GM12873 (cell line): ENCODE data around the gene TMTC2.

Source experiments
- TF ChIP-seq, protein P1 (sequence below): IDR thresholded peaks from 2 replicates; pipeline ENCODE4 v1.5.1; 2012; ENCODE audit warnings: low read depth, mild to moderate bottlenecking, moderate library complexity, low read length, control low read depth; ENCODE audit not compliant: insufficient read depth; ENCODE audit errors: missing control alignments

The TMTC2 gene

DNA sequence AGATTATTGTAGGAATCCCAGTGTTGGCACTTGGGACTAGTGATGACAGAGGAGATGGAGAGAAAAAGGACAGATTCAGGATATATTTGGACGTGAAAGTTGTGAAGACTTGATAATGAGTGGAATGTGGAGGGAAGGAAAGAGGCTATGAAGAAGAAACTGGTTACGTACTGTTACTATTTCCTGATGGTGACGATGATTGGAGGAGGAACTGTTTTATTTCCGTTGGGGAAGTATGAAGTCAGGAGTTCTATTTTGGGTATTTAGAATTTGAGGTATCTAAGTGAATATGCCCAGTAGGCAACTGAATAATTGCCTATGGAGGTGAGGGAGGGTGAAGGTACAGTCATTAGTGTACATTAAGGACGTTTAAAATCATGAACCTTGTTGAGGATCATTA is 207.2 kb downstream of the TMTC2 start:
- TF ChIP-seq, protein P1, sequence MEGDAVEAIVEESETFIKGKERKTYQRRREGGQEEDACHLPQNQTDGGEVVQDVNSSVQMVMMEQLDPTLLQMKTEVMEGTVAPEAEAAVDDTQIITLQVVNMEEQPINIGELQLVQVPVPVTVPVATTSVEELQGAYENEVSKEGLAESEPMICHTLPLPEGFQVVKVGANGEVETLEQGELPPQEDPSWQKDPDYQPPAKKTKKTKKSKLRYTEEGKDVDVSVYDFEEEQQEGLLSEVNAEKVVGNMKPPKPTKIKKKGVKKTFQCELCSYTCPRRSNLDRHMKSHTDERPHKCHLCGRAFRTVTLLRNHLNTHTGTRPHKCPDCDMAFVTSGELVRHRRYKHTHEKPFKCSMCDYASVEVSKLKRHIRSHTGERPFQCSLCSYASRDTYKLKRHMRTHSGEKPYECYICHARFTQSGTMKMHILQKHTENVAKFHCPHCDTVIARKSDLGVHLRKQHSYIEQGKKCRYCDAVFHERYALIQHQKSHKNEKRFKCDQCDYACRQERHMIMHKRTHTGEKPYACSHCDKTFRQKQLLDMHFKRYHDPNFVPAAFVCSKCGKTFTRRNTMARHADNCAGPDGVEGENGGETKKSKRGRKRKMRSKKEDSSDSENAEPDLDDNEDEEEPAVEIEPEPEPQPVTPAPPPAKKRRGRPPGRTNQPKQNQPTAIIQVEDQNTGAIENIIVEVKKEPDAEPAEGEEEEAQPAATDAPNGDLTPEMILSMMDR: no peak

DNA sequence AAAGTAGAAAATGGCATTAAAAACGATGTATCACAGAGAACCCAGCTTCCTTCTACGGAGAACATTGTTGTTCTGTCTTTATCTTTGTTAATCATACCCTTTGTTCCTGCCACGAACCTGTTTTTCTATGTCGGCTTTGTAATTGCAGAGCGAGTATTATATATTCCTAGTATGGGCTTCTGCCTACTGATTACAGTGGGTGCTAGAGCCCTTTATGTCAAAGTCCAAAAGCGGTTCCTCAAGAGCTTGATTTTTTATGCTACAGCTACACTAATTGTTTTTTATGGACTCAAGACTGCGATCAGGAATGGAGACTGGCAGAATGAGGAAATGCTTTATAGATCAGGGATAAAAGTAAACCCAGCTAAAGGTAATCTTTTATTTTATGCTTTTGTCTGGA is 209.6 kb downstream of the TMTC2 start:
- TF ChIP-seq, protein P1: no peak

DNA sequence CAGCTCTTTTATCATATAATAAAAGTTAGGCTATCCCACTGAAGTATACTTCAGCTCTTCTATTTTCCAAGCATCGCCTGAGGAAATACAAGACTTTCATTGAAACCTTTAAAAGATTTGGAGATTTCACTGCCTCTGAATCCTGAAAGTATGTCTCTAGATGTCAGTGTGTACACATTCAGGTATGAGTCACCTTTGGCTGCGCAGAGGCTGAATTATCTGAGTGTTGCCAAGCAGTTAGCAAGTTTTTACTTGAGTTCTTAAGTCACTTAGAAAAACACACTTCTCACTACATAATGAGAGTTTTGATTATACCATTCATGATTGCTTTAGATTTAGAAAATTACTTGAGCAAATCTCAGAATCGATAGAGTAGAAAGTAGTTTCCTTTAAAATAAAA is 210.3 kb downstream of the TMTC2 start:
- TF ChIP-seq, protein P1: no peak

DNA sequence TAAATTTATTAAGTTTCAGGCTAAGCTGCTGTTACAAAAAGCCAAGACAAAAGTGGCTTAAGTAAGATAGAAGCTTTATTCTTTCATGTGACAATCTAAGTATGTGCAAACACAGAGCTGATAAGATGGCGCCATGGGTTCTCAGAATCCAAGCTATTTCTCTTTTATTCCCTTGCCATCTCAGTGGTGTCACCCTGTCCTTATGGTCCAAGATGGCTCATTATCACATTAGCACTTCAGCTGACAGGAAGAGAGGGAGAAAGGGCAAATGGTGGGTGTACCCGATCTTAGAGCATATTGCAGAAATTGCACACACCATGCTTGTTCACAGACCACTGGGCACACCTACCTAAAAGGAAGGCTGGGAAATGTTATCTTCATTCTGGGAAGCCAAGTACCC is 211.7 kb downstream of the TMTC2 start:
- TF ChIP-seq, protein P1: no peak

DNA sequence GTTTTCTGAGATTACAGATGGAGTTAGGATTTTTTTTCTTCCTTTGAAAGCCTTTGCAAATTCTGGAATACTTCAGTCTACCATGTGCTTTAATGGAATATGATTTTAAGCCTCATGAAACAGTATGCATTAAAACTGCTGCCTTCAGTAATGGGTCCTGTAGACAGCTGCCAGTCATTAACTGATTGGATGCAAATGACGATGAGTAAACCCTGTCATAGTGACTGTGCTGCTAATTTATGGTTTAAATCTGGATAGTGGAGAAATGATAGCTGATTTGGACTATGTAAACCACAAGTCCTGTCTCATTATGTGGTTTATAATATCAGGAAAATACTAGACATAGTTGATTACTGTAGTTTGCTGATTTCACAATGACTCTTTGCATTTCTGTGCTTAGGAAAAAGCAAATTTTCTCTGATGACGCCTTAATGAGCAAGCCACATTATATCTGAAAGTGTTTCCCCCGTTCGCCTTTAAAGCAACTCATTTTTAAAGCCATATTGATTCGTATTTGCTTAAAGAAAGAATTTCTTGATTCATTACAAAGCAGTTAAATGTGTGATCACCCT is 217.6 kb downstream of the TMTC2 start:
- TF ChIP-seq, protein P1: no peak

DNA sequence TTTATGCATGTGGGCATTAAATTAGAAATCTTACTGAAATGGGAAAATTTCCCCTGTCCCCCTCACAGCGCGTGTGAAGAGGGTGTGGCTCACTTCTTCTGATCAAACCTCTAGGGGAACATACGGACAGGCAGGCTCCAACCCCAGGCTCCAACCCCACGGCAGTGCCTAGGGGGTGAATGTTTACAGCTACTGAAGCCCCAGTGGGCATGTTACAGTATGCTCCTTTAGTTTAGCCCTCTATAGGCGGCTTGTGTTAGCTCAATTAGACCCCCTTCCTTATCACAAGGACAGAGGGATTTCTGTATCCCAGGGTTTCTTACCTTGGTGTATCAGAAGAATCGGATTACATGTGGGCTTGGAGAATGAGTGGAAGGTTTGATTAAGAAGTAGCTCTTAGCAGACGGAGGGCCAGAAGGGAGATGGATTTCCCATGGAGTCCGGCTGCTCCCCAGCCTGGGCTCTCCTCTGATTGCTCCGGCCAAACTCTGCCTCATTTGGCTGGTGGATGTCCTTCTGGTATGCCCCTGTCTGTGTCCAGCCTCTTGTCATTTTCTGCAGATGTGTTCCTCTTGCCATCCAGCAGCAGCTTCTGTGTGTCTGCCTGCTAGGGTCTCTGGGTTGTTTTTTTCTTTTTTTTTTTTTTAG is 223.7 kb downstream of the TMTC2 start:
- TF ChIP-seq, protein P1: no peak

DNA sequence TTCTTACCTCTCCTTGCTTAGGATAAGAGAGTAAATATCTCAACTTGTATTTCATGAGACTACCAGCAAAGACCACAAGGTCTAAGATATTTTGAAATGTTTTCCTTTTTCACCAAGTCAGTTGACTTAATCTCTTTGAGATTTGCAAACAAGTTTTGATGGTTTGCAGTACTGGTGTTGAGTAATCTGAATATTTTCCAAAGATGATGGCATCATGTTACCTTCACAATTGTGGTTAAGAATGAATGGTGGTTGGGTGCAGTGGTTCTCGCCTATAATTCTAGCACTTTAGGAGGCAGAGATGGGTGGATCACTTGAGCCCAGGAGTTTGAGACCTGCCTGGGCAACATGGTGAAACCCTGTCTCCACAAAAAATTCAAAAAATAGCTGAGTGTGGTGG is 225.7 kb downstream of the TMTC2 start:
- TF ChIP-seq, protein P1: no peak
